Measurements from ENCODE around the gene PEAK1.

PEAK1 gene

DNA sequence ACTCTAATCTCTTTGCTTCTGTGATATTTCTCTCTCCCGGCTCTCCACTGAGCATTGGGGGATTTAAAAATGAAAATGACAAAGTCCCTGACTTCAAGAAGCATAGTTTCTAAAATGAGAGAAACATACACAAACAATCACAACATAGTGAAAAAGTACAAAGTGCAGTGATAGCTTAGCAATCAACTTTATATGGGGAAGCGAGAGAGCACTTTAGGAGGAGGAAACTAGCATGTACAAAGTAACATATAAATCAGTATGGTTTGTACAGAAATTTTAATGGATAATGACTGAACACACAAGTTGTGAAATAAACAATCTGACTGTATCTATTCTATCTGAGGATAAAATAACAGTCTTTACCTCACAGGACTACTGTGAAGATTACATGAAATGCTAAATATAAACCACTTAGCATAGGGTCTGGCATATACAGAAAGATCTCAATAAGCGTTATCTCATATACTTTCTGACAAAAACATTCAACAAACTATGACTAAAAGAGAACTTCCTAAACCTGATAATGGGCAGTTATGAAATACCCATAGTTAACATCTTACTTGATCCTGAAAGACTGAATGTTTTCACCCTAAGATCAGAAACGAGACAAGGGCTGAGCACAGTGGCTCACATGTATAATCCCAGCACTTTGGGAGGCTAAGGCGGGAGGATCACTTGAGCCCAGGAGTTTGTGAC, 61.2 kb downstream of the PEAK1 start:
- no peak overlapping the region for H3K4me3 ChIP-seq (IDR thresholded peaks at IDR 0.05; ENCODE audit: insufficient read depth, low read depth, low read length)
- TF ChIP-seq, protein P1, sequence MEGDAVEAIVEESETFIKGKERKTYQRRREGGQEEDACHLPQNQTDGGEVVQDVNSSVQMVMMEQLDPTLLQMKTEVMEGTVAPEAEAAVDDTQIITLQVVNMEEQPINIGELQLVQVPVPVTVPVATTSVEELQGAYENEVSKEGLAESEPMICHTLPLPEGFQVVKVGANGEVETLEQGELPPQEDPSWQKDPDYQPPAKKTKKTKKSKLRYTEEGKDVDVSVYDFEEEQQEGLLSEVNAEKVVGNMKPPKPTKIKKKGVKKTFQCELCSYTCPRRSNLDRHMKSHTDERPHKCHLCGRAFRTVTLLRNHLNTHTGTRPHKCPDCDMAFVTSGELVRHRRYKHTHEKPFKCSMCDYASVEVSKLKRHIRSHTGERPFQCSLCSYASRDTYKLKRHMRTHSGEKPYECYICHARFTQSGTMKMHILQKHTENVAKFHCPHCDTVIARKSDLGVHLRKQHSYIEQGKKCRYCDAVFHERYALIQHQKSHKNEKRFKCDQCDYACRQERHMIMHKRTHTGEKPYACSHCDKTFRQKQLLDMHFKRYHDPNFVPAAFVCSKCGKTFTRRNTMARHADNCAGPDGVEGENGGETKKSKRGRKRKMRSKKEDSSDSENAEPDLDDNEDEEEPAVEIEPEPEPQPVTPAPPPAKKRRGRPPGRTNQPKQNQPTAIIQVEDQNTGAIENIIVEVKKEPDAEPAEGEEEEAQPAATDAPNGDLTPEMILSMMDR (conservative IDR thresholded peaks at IDR 0.05; ENCODE audit: low read depth, low read length), result no peak
- H3K27me3 ChIP-seq (ENCODE audit: insufficient read depth, low read depth), result no peaks in the 10 kb centered on the region
- no peak overlapping the region for H2AFZ ChIP-seq (ENCODE audit: low read depth)
- no peaks in the 10 kb centered on the region for H4K20me1 ChIP-seq (ENCODE audit: insufficient read depth)
- no peaks in the 10 kb centered on the region for H3K79me2 ChIP-seq (ENCODE audit: insufficient read depth, low read depth)
- no peak overlapping the region for H3K9ac ChIP-seq
- H3K4me1 ChIP-seq (ENCODE audit: low read depth, poor library complexity, severe bottlenecking), result no peaks in the 10 kb centered on the region
- H3K36me3 ChIP-seq (ENCODE audit: insufficient read depth), result no peaks in the 10 kb centered on the region
- no peak overlapping the region for H3K4me2 ChIP-seq
- no peak overlapping the region for H3K27ac ChIP-seq

DNA sequence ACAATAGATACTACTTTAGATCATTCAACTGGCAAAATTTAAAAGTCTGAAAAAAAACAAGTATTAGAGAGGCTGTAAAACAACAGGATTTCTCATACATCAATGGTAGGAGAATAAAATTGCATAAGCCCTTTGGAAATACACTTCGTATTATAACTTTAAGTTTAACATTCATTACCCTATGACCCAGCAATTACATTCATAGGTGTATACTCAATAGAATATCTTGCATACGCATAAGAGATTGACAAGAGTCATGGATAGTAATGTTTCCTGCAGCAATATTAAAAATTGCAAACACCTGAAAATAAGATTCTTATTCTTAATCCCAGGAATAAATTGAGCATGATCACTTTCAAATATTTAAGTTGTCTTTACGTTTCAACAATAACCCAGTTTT, 63.6 kb downstream of the PEAK1 start:
- Histone ChIP-seq H2AFZ (ENCODE audit: low read depth) (no peak overlapping the region), H3K79me2 (ENCODE audit: insufficient read depth, low read depth) (no peaks in the 10 kb centered on the region), H3K27me3 (ENCODE audit: insufficient read depth, low read depth) (no peaks in the 10 kb centered on the region), H3K36me3 (ENCODE audit: insufficient read depth) (no peaks in the 10 kb centered on the region), H3K4me2 (no peak overlapping the region), H3K4me3 (IDR thresholded peaks at IDR 0.05; ENCODE audit: insufficient read depth, low read depth, low read length) (no peak overlapping the region), H3K9ac (no peak overlapping the region), H3K27ac (no peak overlapping the region), H4K20me1 (ENCODE audit: insufficient read depth) (no peaks in the 10 kb centered on the region), H3K4me1 (ENCODE audit: low read depth, poor library complexity, severe bottlenecking) (no peaks in the 10 kb centered on the region)
- TF ChIP-seq, protein P1 (conservative IDR thresholded peaks at IDR 0.05; ENCODE audit: low read depth, low read length), result no peak

DNA sequence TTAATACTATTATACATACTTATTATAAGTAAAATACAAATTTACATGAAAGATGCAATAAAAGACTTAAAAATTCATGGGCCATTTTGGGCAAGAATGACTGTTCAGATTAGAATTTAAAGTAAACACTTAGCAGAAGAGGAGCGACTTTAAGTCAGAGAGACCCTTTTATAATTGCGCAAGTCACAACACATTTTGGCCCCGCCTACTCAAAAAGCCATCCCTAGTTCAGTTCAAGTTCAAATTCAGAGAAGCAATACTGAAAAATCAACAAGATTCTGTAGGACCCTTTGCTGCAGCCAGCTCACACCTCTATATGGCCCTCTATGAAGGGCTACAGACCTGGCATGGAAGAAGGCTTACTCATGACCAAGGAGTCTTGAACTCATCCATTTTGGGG, 64.6 kb downstream of the PEAK1 start:
- Histone ChIP-seq H3K27me3 (ENCODE audit: insufficient read depth, low read depth) (no peaks in the 10 kb centered on the region), H3K79me2 (ENCODE audit: insufficient read depth, low read depth) (no peaks in the 10 kb centered on the region), H3K4me3 (IDR thresholded peaks at IDR 0.05; ENCODE audit: insufficient read depth, low read depth, low read length) (no peak overlapping the region), H4K20me1 (ENCODE audit: insufficient read depth) (no peaks in the 10 kb centered on the region), H3K36me3 (ENCODE audit: insufficient read depth) (no peaks in the 10 kb centered on the region), H3K4me1 (ENCODE audit: low read depth, poor library complexity, severe bottlenecking) (no peaks in the 10 kb centered on the region), H3K4me2 (no peak overlapping the region), H3K27ac (no peak overlapping the region), H2AFZ (ENCODE audit: low read depth) (no peak overlapping the region), H3K9ac (no peak overlapping the region)
- TF ChIP-seq, protein P1 (conservative IDR thresholded peaks at IDR 0.05; ENCODE audit: low read depth, low read length), result no peak

DNA sequence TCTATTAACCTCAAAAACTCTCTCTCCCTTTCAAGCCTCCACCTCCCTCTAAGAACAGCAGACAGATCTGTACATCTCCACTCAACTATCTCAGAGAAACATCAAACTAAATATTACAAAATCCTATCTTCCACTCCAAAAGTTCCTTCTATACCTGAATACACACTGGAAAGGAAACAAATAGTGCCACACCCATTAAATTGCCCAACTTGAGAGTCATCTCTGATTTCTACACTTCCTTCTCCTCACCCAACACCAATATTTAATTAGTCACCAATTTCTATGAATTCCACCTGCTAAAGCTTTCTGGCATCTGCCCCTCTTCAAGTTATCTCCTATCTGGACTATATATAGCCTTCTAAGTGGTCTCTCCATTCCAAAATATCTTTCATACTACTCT, 65.8 kb downstream of the PEAK1 start:
- no peak overlapping the region for H3K27ac ChIP-seq
- H3K36me3 ChIP-seq (ENCODE audit: insufficient read depth), result no peaks in the 10 kb centered on the region
- H2AFZ ChIP-seq (ENCODE audit: low read depth), result no peak overlapping the region
- no peak overlapping the region for H3K9ac ChIP-seq
- no peaks in the 10 kb centered on the region for H3K79me2 ChIP-seq (ENCODE audit: insufficient read depth, low read depth)
- no peaks in the 10 kb centered on the region for H3K4me1 ChIP-seq (ENCODE audit: low read depth, poor library complexity, severe bottlenecking)
- no peak overlapping the region for H3K4me3 ChIP-seq (IDR thresholded peaks at IDR 0.05; ENCODE audit: insufficient read depth, low read depth, low read length)
- no peaks in the 10 kb centered on the region for H3K27me3 ChIP-seq (ENCODE audit: insufficient read depth, low read depth)
- H3K4me2 ChIP-seq, result no peak overlapping the region
- TF ChIP-seq, protein P1 (conservative IDR thresholded peaks at IDR 0.05; ENCODE audit: low read depth, low read length), result no peak
- H4K20me1 ChIP-seq (ENCODE audit: insufficient read depth), result no peaks in the 10 kb centered on the region

Data from KMS-11 (cell line).